H1 (cell line): ENCODE results near the gene RPA4. TPM values are rescaled to one million over a fixed set of nuclear protein-coding genes. Genes with fewer than 3 reads are reported as not detected.

Experiments used
- CHD7 ChIP-seq: fragments of 300-600 bp; sonication (generic); IDR thresholded peaks from 2 replicates; pipeline ENCODE4 v1.7.1; 2012; ENCODE audit warnings: low read length, moderate library complexity, mild to moderate bottlenecking, inconsistent platforms; ENCODE audit not compliant: insufficient replicate concordance
- EZH2 ChIP-seq: fragments of 200-600 bp; sonication (generic); IDR thresholded peaks from 2 replicates; pipeline ENCODE4 v1.7.1; 2012; ENCODE audit warnings: low read depth, mild to moderate bottlenecking, moderate library complexity, low read length, inconsistent platforms; ENCODE audit not compliant: severe bottlenecking
- HDAC2 ChIP-seq, 2 experiments: fragments of 300-600 bp in 1 of 2; sonication (generic) in 1 of 2; IDR thresholded peaks; 2 replicates each; pipeline ENCODE4 v1.6.1; 2011 to 2012; ENCODE audit warnings: low read depth in 2 of 2, low read length in 2 of 2, mild to moderate bottlenecking in 2 of 2, moderate library complexity in 2 of 2, borderline replicate concordance in 1 of 2, inconsistent platforms in 1 of 2
- RNF2 ChIP-seq: fragments of 200-900, 300-1000 bp; sonication (generic); IDR thresholded peaks from 2 replicates; pipeline ENCODE4 v1.7.1; 2016; ENCODE audit warnings: borderline replicate concordance, low read depth, mild to moderate bottlenecking, antibody characterized with exemption, low read length; ENCODE audit not compliant: poor library complexity, severe bottlenecking; ENCODE audit errors: missing control alignments
- TAF1 ChIP-seq: IDR thresholded peaks from 2 replicates; pipeline ENCODE4 v1.6.1; 2011; ENCODE audit warnings: mild to moderate bottlenecking, low read depth, low read length
- USF2 ChIP-seq: IDR thresholded peaks from 2 replicates; pipeline ENCODE4 v1.6.1; 2011; ENCODE audit warnings: low read length, improper control_type of control experiment
- polyA plus RNA-seq, 7 experiments: library from polyadenylated mRNA; depleted of rRNA in 3 of 7; stranded (reverse) in 5 of 7; unstranded in 2 of 7; fragments of >200 nt in 5 of 7; fragments of 200-250 nt in 2 of 7; gene quantifications; 1 replicate in 5 of 7; 2 replicates in 1 of 7; 4 replicates in 1 of 7; pipeline versions ENCODE4 v1.2.1 to v1.2.3, GENCODE V29; 2011 to 2013; ENCODE audit warnings: missing spikeins in 2 of 7, mixed read lengths in 2 of 7
- total RNA-seq: library from RNA; stranded (reverse); fragmentation: NEBNext Ultra II Directional; extraction: Animal tissue kit (Norgen Biotek cat#: 25700); gene quantifications from 2 replicates; pipeline ENCODE4 v1.2.1, GENCODE V29; 2021

The RPA4 gene
- total and polyA plus RNA-seq, 2 of the 8 experiments (the other 6 are each of a cell fraction or from before 2014, with no cell fraction given): 0.17 to 0.24 TPM

DNA sequence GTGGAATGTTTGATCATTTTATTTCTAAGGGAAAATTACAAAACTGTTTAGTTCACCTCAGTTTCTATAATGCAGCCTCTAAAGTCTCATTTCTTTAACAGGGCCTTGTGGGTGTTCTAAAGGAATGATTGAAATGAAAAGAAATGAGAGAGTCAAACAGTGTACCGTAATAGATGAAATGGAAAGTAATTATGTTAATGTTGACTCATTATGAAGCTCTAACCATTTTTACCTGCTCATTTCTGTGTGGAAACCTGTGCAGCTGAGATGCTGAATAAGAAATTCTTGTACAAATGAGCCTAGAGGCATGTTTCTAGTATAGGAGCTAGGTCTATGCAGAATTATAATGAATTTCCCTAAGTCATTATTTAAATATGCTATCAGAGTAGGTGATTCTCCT lies 45.2 kb upstream of the RPA4 start (continued):
- TF ChIP-seq USF2 (no peak), CHD7 (no peak), TAF1 (no peak), RNF2 (no peak), EZH2 (no peak), HDAC2 (IDR thresholded peaks at IDR 0.05; ENCODE audit: borderline replicate concordance in 1 of 2, low read depth in 2 of 2, low read length in 2 of 2) (no peak)
- TF ChIP-seq, all 59 proteins: peak for 0
